Calu3 (cell line): ENCODE data around the gene BDKRB1. TPM values are rescaled to one million over a fixed set of nuclear protein-coding genes. Genes with fewer than 3 reads are reported as not detected.

Experiments used
- BruUV-seq: library from RNA; stranded (reverse); fragments of 400-500 nt; replicated peaks from 2 replicates; lab custom pipeline; 2021; lab: Mats Ljungman, UMichigan
- CTCF ChIA-PET: fragments of 300-600 bp; sonication (Branson Sonifier 250); formaldehyde crosslinking; loops from one replicate; lab custom pipeline; 2022; ENCODE audit warnings: antibody characterized with exemption; lab: Charles Lee
- DNase-seq: peaks from one replicate; pipeline ENCODE4 v3.0.0; 2022
- H3K27ac Mint-ChIP-seq: one replicate; pipeline ENCODE4 v1.8.0; 2022; ENCODE audit warnings: mixed read lengths; ENCODE audit not compliant: unreplicated experiment
- H3K27me3 Mint-ChIP-seq: one replicate; pipeline ENCODE4 v1.8.0; 2022; ENCODE audit warnings: mixed read lengths; ENCODE audit not compliant: unreplicated experiment
- H3K36me3 Mint-ChIP-seq: one replicate; pipeline ENCODE4 v1.8.0; 2022; ENCODE audit warnings: mild to moderate bottlenecking, moderate library complexity, mixed read lengths; ENCODE audit not compliant: insufficient read depth, unreplicated experiment
- H3K4me1 Mint-ChIP-seq: one replicate; pipeline ENCODE4 v1.8.0; 2022; ENCODE audit warnings: mild to moderate bottlenecking, low read depth, mixed read lengths; ENCODE audit not compliant: unreplicated experiment
- H3K4me3 Mint-ChIP-seq: one replicate; pipeline ENCODE4 v1.8.0; 2022; ENCODE audit warnings: mild to moderate bottlenecking, low read depth, moderate library complexity, mixed read lengths; ENCODE audit not compliant: unreplicated experiment
- H3K9me3 Mint-ChIP-seq: one replicate; pipeline ENCODE4 v1.8.0; 2022; ENCODE audit warnings: low read depth, mixed read lengths; ENCODE audit not compliant: unreplicated experiment
- CTCF ChIP-seq: fragments of 200-600 bp; IDR thresholded peaks from one replicate; pipeline ENCODE4 v1.8.0; 2022; ENCODE audit warnings: antibody characterized with exemption; ENCODE audit not compliant: unreplicated experiment
- intact Hi-C: fragments of 100-400 bp; cut with micrococcal nuclease; formaldehyde crosslinking; loops from one replicate; pipeline ENCODE4 v1.10.0; 2022; ENCODE audit not compliant: unreplicated experiment
- total RNA-seq: library from RNA; stranded (reverse); gene quantifications from 2 replicates; pipeline ENCODE4 v1.2.3, GENCODE V29; 2022

Gene BDKRB1
- total RNA-seq, 1 experiment from 2014 or later = not detected

- no peaks in the 10 kb centered on the region for H3K9me3 Mint-ChIP-seq
- TF ChIP-seq CTCF = no peak
- H3K27ac Mint-ChIP-seq = no peak overlapping the region
- peaks cover 21% of the 10 kb centered on the region for H3K27me3 Mint-ChIP-seq
- no peak overlapping the region for H3K4me3 Mint-ChIP-seq
- intact Hi-C loops = no loop called here
- CTCF ChIA-PET = no interaction called here
- BruUV-seq = no TSS peak
- H3K4me1 Mint-ChIP-seq = peaks cover 8% of the 10 kb centered on the region
- DNase-seq = no peak
- H3K36me3 Mint-ChIP-seq = peaks cover 5% of the 10 kb centered on the region
Measured at GRCh38 chr14:96249029-96249428, 7.0 kb upstream of the BDKRB1 start.

GRCh38 chr14:96250485-96250884 is 5.5 kb upstream of the BDKRB1 start:
- intact Hi-C loops = no loop called here
- Mint-ChIP-seq H3K4me3 (no peak overlapping the region), H3K27ac (no peak overlapping the region), H3K36me3 (peaks cover 5% of the 10 kb centered on the region), H3K4me1 (peaks cover 8% of the 10 kb centered on the region), H3K27me3 (peaks cover 21% of the 10 kb centered on the region), H3K9me3 (no peaks in the 10 kb centered on the region)
- CTCF ChIA-PET = interaction anchor here (0.6 kb wide), 1 partner anchor 37 kb away, joined by 5 read pairs; no protein-coding TSS in a partner anchor
- DNase-seq = no peak
- BruUV-seq = no TSS peak
- no peak for TF ChIP-seq CTCF

- Mint-ChIP-seq H3K4me3 (no peak overlapping the region), H3K36me3 (no peaks in the 10 kb centered on the region), H3K27ac (no peak overlapping the region), H3K27me3 (peaks cover 18% of the 10 kb centered on the region), H3K4me1 (peaks cover 8% of the 10 kb centered on the region), H3K9me3 (no peaks in the 10 kb centered on the region)
- CTCF ChIA-PET = no interaction called here
- intact Hi-C loops = no loop called here
- TF ChIP-seq CTCF = no peak
- DNase-seq = no peak
- no TSS peak for BruUV-seq
Measured at GRCh38 chr14:96251656-96252155, 4.3 kb upstream of the BDKRB1 start.

GRCh38 chr14:96252323-96252998 is 3.5 kb upstream of the BDKRB1 start:
- no TSS peak for BruUV-seq

More at GRCh38 chr14:96252323-96252998, 3.5 kb upstream of the BDKRB1 start:
- no peaks in the 10 kb centered on the region for H3K9me3 Mint-ChIP-seq
- no peaks in the 10 kb centered on the region for H3K36me3 Mint-ChIP-seq
- intact Hi-C loops = no loop called here
- no peak overlapping the region for H3K27ac Mint-ChIP-seq
- CTCF ChIA-PET = no interaction called here
- DNase-seq = no peak
- no peak for TF ChIP-seq CTCF
- no peak overlapping the region for H3K4me3 Mint-ChIP-seq
- peaks cover 8% of the 10 kb centered on the region for H3K4me1 Mint-ChIP-seq
- H3K27me3 Mint-ChIP-seq = peaks cover 16% of the 10 kb centered on the region
